ENCODE results near the gene MCFD2. TPM values are rescaled to one million over a fixed set of nuclear protein-coding genes. Genes with fewer than 3 reads are reported as not detected.

Gene MCFD2
- total RNA-seq, 1 donor from 2014 or later: 89.4 TPM

DNA sequence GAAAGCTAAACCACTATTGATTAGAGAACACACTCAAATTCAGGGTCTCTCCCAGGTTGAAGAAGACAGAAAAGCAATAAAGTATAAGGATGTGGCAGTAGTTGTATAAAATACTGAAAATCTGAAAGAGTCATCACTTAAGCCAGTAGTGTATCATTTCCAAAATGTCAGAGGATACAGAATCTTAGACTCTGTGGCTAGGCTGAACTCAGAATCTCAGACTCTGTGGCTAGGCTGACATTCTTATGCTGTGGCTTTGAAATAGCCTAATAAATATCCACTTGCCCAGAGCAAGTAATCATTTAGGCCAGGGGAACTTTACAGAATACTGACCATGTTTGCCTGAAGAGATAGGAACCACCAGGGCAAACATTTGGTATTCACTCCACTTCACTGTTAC is 13.1 kb downstream of the MCFD2 start:
- H3K9me3 ChIP-seq: no peaks in the 10 kb centered on the region
- TF ChIP-seq POLR2A (IDR thresholded peaks at IDR 0.05) (no peak), POLR2AphosphoS5 (IDR thresholded peaks at IDR 0.05; ENCODE audit: insufficient read depth in 1 of 2, low read depth in 1 of 2) (no peak)
- TF ChIP-seq, protein P1, sequence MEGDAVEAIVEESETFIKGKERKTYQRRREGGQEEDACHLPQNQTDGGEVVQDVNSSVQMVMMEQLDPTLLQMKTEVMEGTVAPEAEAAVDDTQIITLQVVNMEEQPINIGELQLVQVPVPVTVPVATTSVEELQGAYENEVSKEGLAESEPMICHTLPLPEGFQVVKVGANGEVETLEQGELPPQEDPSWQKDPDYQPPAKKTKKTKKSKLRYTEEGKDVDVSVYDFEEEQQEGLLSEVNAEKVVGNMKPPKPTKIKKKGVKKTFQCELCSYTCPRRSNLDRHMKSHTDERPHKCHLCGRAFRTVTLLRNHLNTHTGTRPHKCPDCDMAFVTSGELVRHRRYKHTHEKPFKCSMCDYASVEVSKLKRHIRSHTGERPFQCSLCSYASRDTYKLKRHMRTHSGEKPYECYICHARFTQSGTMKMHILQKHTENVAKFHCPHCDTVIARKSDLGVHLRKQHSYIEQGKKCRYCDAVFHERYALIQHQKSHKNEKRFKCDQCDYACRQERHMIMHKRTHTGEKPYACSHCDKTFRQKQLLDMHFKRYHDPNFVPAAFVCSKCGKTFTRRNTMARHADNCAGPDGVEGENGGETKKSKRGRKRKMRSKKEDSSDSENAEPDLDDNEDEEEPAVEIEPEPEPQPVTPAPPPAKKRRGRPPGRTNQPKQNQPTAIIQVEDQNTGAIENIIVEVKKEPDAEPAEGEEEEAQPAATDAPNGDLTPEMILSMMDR (IDR thresholded peaks at IDR 0.05): no peak
- H3K27ac ChIP-seq: no peak overlapping the region
- no peaks in the 10 kb centered on the region for H3K4me1 ChIP-seq
- DNase-seq (ENCODE audit: extremely low spot score in 2 of 2): no peak
- H3K4me3 ChIP-seq: no peak overlapping the region
- H3K27me3 ChIP-seq: no peaks in the 10 kb centered on the region
- intact Hi-C loops (cut with DNase I): no loop called here
- peaks cover 4 to 22% of the 10 kb centered on the region in 2 donors for H3K36me3 ChIP-seq

DNA sequence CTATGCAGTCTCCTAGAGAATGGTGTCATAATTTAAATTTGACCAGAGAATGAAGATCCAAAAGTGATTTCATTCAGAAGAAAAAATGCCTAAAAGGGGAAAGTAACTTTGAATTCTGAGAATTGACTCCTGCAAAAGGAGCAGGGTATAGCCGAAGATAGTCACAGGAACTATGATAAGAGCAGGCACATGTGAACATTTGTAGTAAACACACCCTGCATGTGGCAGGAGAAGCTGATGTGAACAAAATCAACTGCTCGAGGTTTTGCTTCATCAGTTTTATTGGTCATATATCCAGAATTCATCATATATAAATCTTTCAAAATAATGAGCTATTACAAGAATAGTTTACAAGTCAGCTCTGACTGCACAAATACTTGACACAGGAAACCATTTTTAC is 14.0 kb downstream of the MCFD2 start:
- DNase-seq (ENCODE audit: extremely low spot score in 2 of 2): no peak
- intact Hi-C loops (cut with DNase I): no loop called here
- no peak overlapping the region for H3K4me3 ChIP-seq
- H3K36me3 ChIP-seq: peaks cover 0 to 13% of the 10 kb centered on the region in 2 donors
- no peaks in the 10 kb centered on the region for H3K4me1 ChIP-seq
- no peaks in the 10 kb centered on the region for H3K9me3 ChIP-seq
- no peaks in the 10 kb centered on the region for H3K27me3 ChIP-seq
- H3K27ac ChIP-seq: no peak overlapping the region
- TF ChIP-seq POLR2A (IDR thresholded peaks at IDR 0.05) (no peak), POLR2AphosphoS5 (IDR thresholded peaks at IDR 0.05; ENCODE audit: insufficient read depth in 1 of 2, low read depth in 1 of 2) (no peak)
- TF ChIP-seq, protein P1 (IDR thresholded peaks at IDR 0.05): no peak

DNA sequence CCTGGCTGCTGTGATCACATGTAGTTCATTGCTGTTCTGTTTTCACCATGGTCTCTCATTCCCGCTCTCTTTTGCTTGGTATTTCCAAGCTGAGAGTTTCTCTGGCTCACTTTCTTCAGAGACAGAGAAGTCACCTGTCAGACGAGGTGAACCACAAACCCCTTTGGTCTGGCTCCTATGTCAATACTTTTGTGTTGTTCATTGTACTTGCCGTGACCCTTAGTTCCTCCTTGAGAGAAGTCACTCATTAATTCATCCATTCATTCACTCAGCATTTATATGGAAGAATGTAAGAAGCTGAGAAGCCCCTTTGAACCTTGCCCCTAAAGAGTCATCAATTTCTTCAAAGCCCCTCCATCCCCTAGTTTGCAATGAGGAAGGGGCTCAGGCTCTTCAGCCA is 15.2 kb downstream of the MCFD2 start:
- TF ChIP-seq POLR2A (IDR thresholded peaks at IDR 0.05): no peak
- Histone ChIP-seq H3K4me1 (no peaks in the 10 kb centered on the region), H3K36me3 (peaks cover 0 to 6% of the 10 kb centered on the region in 2 donors), H3K27ac (no peak overlapping the region), H3K27me3 (no peaks in the 10 kb centered on the region), H3K4me3 (no peak overlapping the region), H3K9me3 (no peaks in the 10 kb centered on the region)
- DNase-seq (ENCODE audit: extremely low spot score in 2 of 2): no peak
- intact Hi-C loops (cut with DNase I): no loop called here

DNA sequence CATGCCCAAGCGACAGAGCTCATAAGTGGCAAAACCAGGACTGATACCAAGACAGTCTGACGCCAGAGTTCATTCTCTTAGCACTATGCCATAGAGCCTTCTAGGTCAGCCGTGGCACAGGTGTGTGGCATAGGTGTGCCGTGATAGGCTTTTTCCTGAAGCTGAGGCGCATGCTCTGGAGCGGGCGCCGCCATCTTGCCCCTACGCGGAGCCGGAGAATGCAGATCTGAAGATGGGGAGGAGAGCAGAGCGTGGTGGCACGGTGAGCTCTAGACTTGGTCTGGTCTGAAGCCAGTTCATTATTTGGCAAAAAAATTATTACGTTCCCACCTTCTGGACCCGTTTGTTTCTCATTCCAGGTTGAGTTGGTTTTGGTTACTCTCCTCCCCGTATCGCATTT is 16.6 kb downstream of the MCFD2 start:
- intact Hi-C loops (cut with DNase I): no loop called here
- TF ChIP-seq, protein P1 (IDR thresholded peaks at IDR 0.05): no peak
- no peak for TF ChIP-seq POLR2A (IDR thresholded peaks at IDR 0.05)
- TF ChIP-seq POLR2AphosphoS5 (IDR thresholded peaks at IDR 0.05; ENCODE audit: insufficient read depth in 1 of 2, low read depth in 1 of 2): no peak
- H3K27ac ChIP-seq: no peak overlapping the region
- DNase-seq (ENCODE audit: extremely low spot score in 2 of 2): no peak
- H3K4me3 ChIP-seq: no peak overlapping the region
- H3K36me3 ChIP-seq: peaks cover 0 to 1% of the 10 kb centered on the region in 2 donors
- no peaks in the 10 kb centered on the region for H3K4me1 ChIP-seq
- H3K27me3 ChIP-seq: no peaks in the 10 kb centered on the region
- H3K9me3 ChIP-seq: no peaks in the 10 kb centered on the region

DNA sequence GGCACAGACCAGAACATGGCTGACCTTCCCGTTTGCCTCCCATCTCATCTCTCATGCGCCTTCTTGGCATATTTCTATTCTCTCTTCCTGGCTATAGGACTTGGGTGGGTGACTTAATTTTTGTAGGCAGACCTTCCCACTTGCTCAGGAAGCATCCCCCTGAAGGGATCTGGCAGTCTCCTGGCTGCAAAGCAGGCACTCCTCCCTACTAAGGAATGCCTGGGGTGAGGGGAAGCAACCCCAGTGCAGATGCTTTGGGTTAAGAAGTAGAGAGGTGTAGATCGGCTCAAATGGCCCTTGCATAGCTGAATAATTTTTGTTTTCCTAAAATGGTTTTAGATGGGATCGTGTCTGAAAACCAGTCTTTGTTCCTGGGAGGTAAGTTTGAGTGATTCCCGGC is 17.6 kb downstream of the MCFD2 start:
- Histone ChIP-seq H3K4me3 (no peak overlapping the region), H3K9me3 (no peaks in the 10 kb centered on the region), H3K27ac (no peak overlapping the region), H3K4me1 (no peaks in the 10 kb centered on the region), H3K27me3 (no peaks in the 10 kb centered on the region), H3K36me3 (no peaks in the 10 kb centered on the region)
- intact Hi-C loops (cut with DNase I): no loop called here
- TF ChIP-seq, protein P1 (IDR thresholded peaks at IDR 0.05): no peak
- TF ChIP-seq POLR2AphosphoS5 (IDR thresholded peaks at IDR 0.05; ENCODE audit: insufficient read depth in 1 of 2, low read depth in 1 of 2): no peak
- no peak for TF ChIP-seq POLR2A (IDR thresholded peaks at IDR 0.05)
- DNase-seq (ENCODE audit: extremely low spot score in 2 of 2): no peak

Data from vagina (tissue), 2 donors.